IMR-90 (cell line): ENCODE results near the gene IFRD2. TPM values are rescaled to one million over a fixed set of nuclear protein-coding genes. Genes with fewer than 3 reads are reported as not detected.

Source experiments
- ATAC-seq: fragments of 200-7000 bp; cut with Tn5 transposase; 2 replicates; pipeline ENCODE4 v1.9.1; 2020; ENCODE audit warnings: low read depth, mild to moderate bottlenecking, moderate library complexity
- BruUV-seq: library from RNA; stranded (reverse); fragments of 400-500 nt; replicated peaks from 2 replicates; lab custom pipeline; 2021; lab: Mats Ljungman, UMichigan
- CTCF ChIA-PET: fragments of 300-600 bp; formaldehyde crosslinking; extraction: SDS; loops from one replicate; lab custom pipeline; 2021; ENCODE audit warnings: antibody characterized with exemption; lab: Yijun Ruan, JAX
- POLR2A ChIA-PET: fragments of 300-600 bp; sonication (Branson Sonifier 250); formaldehyde crosslinking; loops from one replicate; lab custom pipeline; 2022; ENCODE audit warnings: antibody characterized with exemption; ENCODE audit not compliant: unreplicated experiment; lab: Charles Lee
- DNase-seq: peaks from one replicate; pipeline ENCODE4 v3.0.0; 2013
- H2AFZ ChIP-seq: replicated peaks from 2 replicates; pipeline ENCODE3; 2013; ENCODE audit warnings: low read length, mild to moderate bottlenecking; ENCODE audit not compliant: poor library complexity
- H2AK5ac ChIP-seq: 2 replicates; pipeline ENCODE4 v1.6.1; 2013; ENCODE audit warnings: low read depth, low read length, inconsistent platforms
- H2AK9ac ChIP-seq: replicated peaks from 2 replicates; pipeline ENCODE3; 2013; ENCODE audit warnings: mild to moderate bottlenecking, low read depth, low read length, moderate library complexity; ENCODE audit not compliant: poor library complexity
- H2BK120ac ChIP-seq: 2 replicates; pipeline ENCODE4 v1.6.1; 2013; ENCODE audit warnings: low read depth, low read length, inconsistent platforms
- H2BK15ac ChIP-seq: 3 replicates; pipeline ENCODE4 v1.6.1; 2013; ENCODE audit warnings: low read depth, low read length, inconsistent platforms
- H2BK20ac ChIP-seq: 2 replicates; pipeline ENCODE4 v1.6.1; 2013; ENCODE audit warnings: low read depth, mild to moderate bottlenecking, inconsistent platforms, low read length, moderate library complexity
- H2BK5ac ChIP-seq: 2 replicates; pipeline ENCODE4 v1.6.1; 2013; ENCODE audit warnings: mild to moderate bottlenecking, low read depth, low read length, inconsistent platforms; ENCODE audit not compliant: poor library complexity, severe bottlenecking
- H3K14ac ChIP-seq: replicated peaks from 2 replicates; pipeline ENCODE4 v1.6.1; 2013; ENCODE audit warnings: low read depth, low read length, inconsistent platforms
- H3K18ac ChIP-seq: 2 replicates; pipeline ENCODE4 v1.6.1; 2013; ENCODE audit warnings: low read depth, low read length, control low read depth
- H3K23ac ChIP-seq: 2 replicates; pipeline ENCODE4 v1.6.1; 2013; ENCODE audit warnings: low read depth, low read length, inconsistent platforms
- H3K27ac ChIP-seq: 2 replicates; pipeline ENCODE4 v1.5.1; 2013; ENCODE audit warnings: mild to moderate bottlenecking, control low read depth, low read length; ENCODE audit not compliant: insufficient read depth
- H3K27me3 ChIP-seq: 2 replicates; pipeline ENCODE4 v1.6.1; 2013; ENCODE audit warnings: low read length; ENCODE audit not compliant: control insufficient read depth, insufficient read depth
- H3K36me3 ChIP-seq: 2 replicates; pipeline ENCODE4 v1.6.1; 2013; ENCODE audit warnings: low read length, mixed read lengths; ENCODE audit not compliant: control insufficient read depth, insufficient read depth
- H3K4ac ChIP-seq: 2 replicates; pipeline ENCODE4 v1.6.1; 2013; ENCODE audit warnings: low read depth, low read length, inconsistent platforms
- H3K4me1 ChIP-seq: 2 replicates; pipeline ENCODE4 v1.6.1; 2013; ENCODE audit warnings: low read length, mixed read lengths; ENCODE audit not compliant: control insufficient read depth, insufficient read depth
- H3K4me2 ChIP-seq: 2 replicates; pipeline ENCODE4 v1.6.1; 2013; ENCODE audit warnings: low read depth, mild to moderate bottlenecking, control low read depth, low read length, moderate library complexity
- H3K4me3 ChIP-seq: 2 replicates; pipeline ENCODE4 v1.5.1; 2013; ENCODE audit warnings: low read depth, mild to moderate bottlenecking, control low read depth, low read length, moderate library complexity; ENCODE audit not compliant: insufficient read depth
- H3K56ac ChIP-seq: 2 replicates; pipeline ENCODE4 v1.6.1; 2013; ENCODE audit warnings: low read length, inconsistent platforms; ENCODE audit not compliant: insufficient read depth; ENCODE audit errors: extremely low read depth
- H3K79me1 ChIP-seq, 2 experiments: 2 replicates each; pipeline ENCODE4 v1.6.1; 2013; ENCODE audit warnings: low read length in 2 of 2, inconsistent platforms in 1 of 2, low read depth in 1 of 2
- H3K9ac ChIP-seq: 2 replicates; pipeline ENCODE4 v1.6.1; 2013; ENCODE audit warnings: low read depth, low read length, control low read depth
- H3K9me1 ChIP-seq: 2 replicates; pipeline ENCODE4 v1.6.1; 2013; ENCODE audit warnings: low read length, inconsistent platforms; ENCODE audit not compliant: insufficient read depth
- H3K9me3 ChIP-seq: 2 replicates; pipeline ENCODE4 v1.6.1; 2013; ENCODE audit warnings: low read length; ENCODE audit not compliant: control insufficient read depth, insufficient read depth
- H4K20me1 ChIP-seq: 2 replicates; pipeline ENCODE4 v1.6.1; 2013; ENCODE audit warnings: low read length, inconsistent platforms; ENCODE audit not compliant: insufficient read depth
- H4K5ac ChIP-seq: 2 replicates; pipeline ENCODE4 v1.6.1; 2013; ENCODE audit warnings: mild to moderate bottlenecking, low read depth, low read length, control low read depth
- H4K8ac ChIP-seq, 2 experiments: 2 replicates each; pipeline ENCODE4 v1.6.1; 2013; ENCODE audit warnings: low read depth in 2 of 2, low read length in 2 of 2, control low read depth in 1 of 2, inconsistent platforms in 1 of 2
- H4K91ac ChIP-seq: 2 replicates; pipeline ENCODE4 v1.6.1; 2013; ENCODE audit warnings: low read depth, low read length, inconsistent platforms; ENCODE audit not compliant: insufficient read depth
- BHLHE40 ChIP-seq: fragments of 150-350 bp; IDR thresholded peaks from 2 replicates; pipeline ENCODE4 v1.6.1; 2016; ENCODE audit warnings: mild to moderate bottlenecking, low read depth, low read length
- CEBPB ChIP-seq: IDR thresholded peaks from 2 replicates; pipeline ENCODE4 v1.6.1; 2012; ENCODE audit warnings: low read depth, low read length, improper control_type of control experiment
- CTCF ChIP-seq: conservative IDR thresholded peaks from 2 replicates; pipeline ENCODE4 v1.5.1; 2012; ENCODE audit warnings: mild to moderate bottlenecking, low read depth, low read length, improper control_type of control experiment
- ELK1 ChIP-seq: fragments of 150-350 bp; IDR thresholded peaks from 2 replicates; pipeline ENCODE4 v1.6.1; 2016; ENCODE audit warnings: low read depth, mild to moderate bottlenecking, low read length, moderate library complexity, borderline replicate concordance
- FOS ChIP-seq: fragments of 150-350 bp; IDR thresholded peaks from 2 replicates; pipeline ENCODE4 v1.6.1; 2016; ENCODE audit warnings: low read depth, low read length
- MAFK ChIP-seq: IDR thresholded peaks from 2 replicates; pipeline ENCODE4 v1.6.1; 2012; ENCODE audit warnings: low read depth, low read length, improper control_type of control experiment
- MAZ ChIP-seq: IDR thresholded peaks from 2 replicates; pipeline ENCODE4 v1.6.1; 2012; ENCODE audit warnings: low read depth, mild to moderate bottlenecking, low read length, improper control_type of control experiment, moderate library complexity, borderline replicate concordance
- MXI1 ChIP-seq: IDR thresholded peaks from 2 replicates; pipeline ENCODE4 v1.6.1; 2012; ENCODE audit warnings: low read depth, mild to moderate bottlenecking, low read length, moderate library complexity, borderline replicate concordance
- NFE2L2 ChIP-seq: fragments of 150-350 bp; IDR thresholded peaks from 2 replicates; pipeline ENCODE4 v1.6.1; 2016; ENCODE audit warnings: low read depth, mild to moderate bottlenecking, low read length
- POLR2A ChIP-seq: IDR thresholded peaks from 2 replicates; pipeline ENCODE4 v1.6.1; 2012; ENCODE audit warnings: mild to moderate bottlenecking, low read depth, low read length
- RCOR1 ChIP-seq: IDR thresholded peaks from 2 replicates; pipeline ENCODE4 v1.6.1; 2012; ENCODE audit warnings: mild to moderate bottlenecking, low read length, improper control_type of control experiment; ENCODE audit not compliant: insufficient replicate concordance
- RFX5 ChIP-seq: IDR thresholded peaks from 2 replicates; pipeline ENCODE4 v1.8.0; 2012; ENCODE audit warnings: low read depth, mild to moderate bottlenecking, low read length, moderate library complexity
- SMC3 ChIP-seq: fragments of 150-350 bp; IDR thresholded peaks from 2 replicates; pipeline ENCODE4 v1.6.1; 2016; ENCODE audit warnings: low read depth, mild to moderate bottlenecking, antibody characterized with exemption, low read length, moderate library complexity
- WGBS, 2 experiments: methylation state at CpG; one replicate each; pipeline versions ENCODE4 v1.1.5 to v1.1.7; 2013; ENCODE audit warnings: missing lambda C conversion rate in 2 of 2; ENCODE audit not compliant: insufficient read length in 1 of 2; ENCODE audit errors: extremely low coverage in 2 of 2; 5-methylcytosine and 5-hydroxymethylcytosine counted together
- dilution Hi-C: fragments of 300-500 bp; cut with HindIII; formaldehyde crosslinking; loops from one replicate; pipeline ENCODE4 v1.14.3; 2018; ENCODE audit warnings: low sequenced_read_pairs; ENCODE audit not compliant: unreplicated experiment
- in situ Hi-C: fragments of 300-500 bp; cut with MboI; formaldehyde crosslinking; loops from 3 replicates; pipeline ENCODE4 v1.14.3; 2019; ENCODE audit warnings: low sequenced_read_pairs, inconsistent platforms, mixed read lengths
- intact Hi-C: fragments of 100-400 bp; cut with micrococcal nuclease; formaldehyde crosslinking; loops from 2 replicates; pipeline ENCODE4 v1.10.0; 2022
- polyA plus RNA-seq, 3 experiments: library from polyadenylated mRNA; depleted of rRNA; stranded (reverse); fragments of >200 nt; gene quantifications; 2 replicates each; pipeline ENCODE4 v1.2.3, GENCODE V29; 2012; ENCODE audit warnings: low replicate concordance in 1 of 3
- total RNA-seq: library from RNA; depleted of rRNA; stranded (reverse); fragments of >200 nt; gene quantifications from 2 replicates; pipeline ENCODE4 v1.2.3, GENCODE V29; 2012
- TF ChIP-seq, protein P1 (sequence below): fragments of 150-350 bp; IDR thresholded peaks from 2 replicates; pipeline ENCODE4 v1.6.1; 2017; ENCODE audit warnings: mild to moderate bottlenecking, antibody characterized with exemption, low read length, low read depth

Gene IFRD2
- total and polyA plus RNA-seq, 2 of the 4 experiments (the other 2 are of a cell fraction) = 52.7 to 79.1 TPM

- Histone ChIP-seq H4K91ac (no peak overlapping the region), H3K4me2 (no peak overlapping the region), H3K4me3 (no peak overlapping the region), H3K36me3 (peaks cover 20% of the 10 kb centered on the region; the same call in 1 of the 2 replicates), H2AFZ (peak overlapping the region; percentile 13), H3K9ac (no peak overlapping the region), H4K8ac (no peak overlapping the region), H3K9me3 (no peaks in the 10 kb centered on the region), H2AK9ac (peak overlapping the region; percentile 24), H3K18ac (no peak overlapping the region), H3K79me1 (peaks cover 3 to 9% of the 10 kb centered on the region in 2 experiments; a peak in 3 of 4 replicates), H2AK5ac (no peak overlapping the region), H3K23ac (no peak overlapping the region), H3K27ac (no peak overlapping the region), H2BK5ac (no peak overlapping the region), H3K56ac (no peak overlapping the region), H2BK120ac (no peak overlapping the region), H3K4ac (no peak overlapping the region), H2BK20ac (no peak overlapping the region), H2BK15ac (no peak overlapping the region), H3K27me3 (no peaks in the 10 kb centered on the region), H4K5ac (no peak overlapping the region), H4K20me1 (no peaks in the 10 kb centered on the region), H3K9me1 (peaks cover 4% of the 10 kb centered on the region; the same call in 1 of the 2 replicates), H3K14ac (no peak overlapping the region), H3K4me1 (peaks cover 9% of the 10 kb centered on the region)
- no peak for TF ChIP-seq BHLHE40
- no peak for TF ChIP-seq SMC3
- TF ChIP-seq, protein P1, sequence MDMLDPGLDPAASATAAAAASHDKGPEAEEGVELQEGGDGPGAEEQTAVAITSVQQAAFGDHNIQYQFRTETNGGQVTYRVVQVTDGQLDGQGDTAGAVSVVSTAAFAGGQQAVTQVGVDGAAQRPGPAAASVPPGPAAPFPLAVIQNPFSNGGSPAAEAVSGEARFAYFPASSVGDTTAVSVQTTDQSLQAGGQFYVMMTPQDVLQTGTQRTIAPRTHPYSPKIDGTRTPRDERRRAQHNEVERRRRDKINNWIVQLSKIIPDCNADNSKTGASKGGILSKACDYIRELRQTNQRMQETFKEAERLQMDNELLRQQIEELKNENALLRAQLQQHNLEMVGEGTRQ = no peak
- TF ChIP-seq RCOR1 = no peak
- no peak for TF ChIP-seq CEBPB
- no peak for TF ChIP-seq CTCF
- TF ChIP-seq MXI1 = no peak
- TF ChIP-seq MAFK = no peak
- TF ChIP-seq MAZ = no peak
- TF ChIP-seq ELK1 = no peak
- no peak for TF ChIP-seq RFX5
- no peak for TF ChIP-seq FOS
- TF ChIP-seq NFE2L2 = no peak
- TF ChIP-seq POLR2A = no peak
- intact Hi-C loops (no loop called here), dilution Hi-C loops (no loop called here), in situ Hi-C loops (no loop called here)
- POLR2A ChIA-PET = no interaction called here
- CTCF ChIA-PET = interaction anchor here (0.7 kb wide), 1 partner anchor 50 kb away, joined by 3 read pairs; no protein-coding TSS in a partner anchor
- WGBS, 2 experiments = 49% methylated on average over 32 of the region's 65 CpGs; no CpG with 5 or more reads in 1 of the 2 experiments
- no TSS peak for BruUV-seq
- DNase-seq (no peak), ATAC-seq (no peak)
These were observed 16.9 kb downstream of the IFRD2 start for GRCh38 chr3:50275141-50275995.
